Peyer's patch (tissue), 4 donors: Measurements from ENCODE around the gene CELF2. TPM values are rescaled to one million over a fixed set of nuclear protein-coding genes. Genes with fewer than 3 reads are reported as not detected.
A peak's percentile ranks its signal among the peaks of the same experiment; 100 is the strongest.

ENCODE experiments used
- DNase-seq, 3 donors: peaks; one replicate each; pipeline ENCODE4 v3.0.0-alpha.2; 2017 to 2019
- H3K27ac ChIP-seq, 4 donors: fragments of 200-600 bp; sonication (generic); one replicate each; pipeline ENCODE4 v1.5.1; 2016 to 2019
- H3K27me3 ChIP-seq, 2 donors: fragments of 200-600 bp; sonication (generic); one replicate each; pipeline ENCODE4 v1.5.1; 2019
- H3K36me3 ChIP-seq, 3 donors: fragments of 200-600 bp; sonication (generic); one replicate each; pipeline ENCODE4 v1.5.1; 2016 to 2019
- H3K4me1 ChIP-seq, 4 donors: fragments of 200-600 bp; sonication (generic); one replicate each; pipeline ENCODE4 v1.5.1; 2016 to 2019
- H3K4me3 ChIP-seq, 4 donors: fragments of 200-600 bp; sonication (generic); 1 replicate in 3 of 4; 2 replicates in 1 of 4; pipeline ENCODE4 v1.5.1; 2016 to 2019; ENCODE audit warnings: mild to moderate bottlenecking in 1 of 4
- H3K9me3 ChIP-seq, 4 donors: fragments of 200-600 bp; sonication (generic); one replicate each; pipeline ENCODE4 v1.5.1; 2016 to 2019; ENCODE audit warnings: mild to moderate bottlenecking in 1 of 4
- CTCF ChIP-seq, 6 experiments: fragments of 450-650 bp in 4 of 6; fragments of 200-600 bp in 2 of 6; sonication (generic) in 1 of 6; IDR thresholded peaks; one replicate each; pipeline ENCODE4 v1.5.1; 2017 to 2019; ENCODE audit warnings: antibody characterized with exemption in 6 of 6, mild to moderate bottlenecking in 3 of 6, moderate library complexity in 1 of 6
- POLR2A ChIP-seq, 2 donors: fragments of 450-650 bp; IDR thresholded peaks; one replicate each; pipeline ENCODE4 v1.5.1; 2017; ENCODE audit warnings: antibody characterized with exemption in 2 of 2, mild to moderate bottlenecking in 2 of 2, moderate library complexity in 2 of 2
- total RNA-seq, 4 donors: library from RNA; depleted of rRNA; stranded (reverse); fragments of >200 nt; gene quantifications; one replicate each; pipeline ENCODE4 v1.1.0, GENCODE V29; 2016

Gene CELF2
- total RNA-seq, 4 donors from 2014 or later = 20.5 to 110 (median 40.7) TPM

GRCh38 chr10:11168423-11169090, 150.9 kb downstream of the CELF2 start:
- Histone ChIP-seq H3K27ac (peak overlapping the region; percentile 71 to 99 (median 91)), H3K9me3 (no peaks in the 10 kb centered on the region), H3K27me3 (no peaks in the 10 kb centered on the region), H3K36me3 (no peaks in the 10 kb centered on the region), H3K4me1 (peaks cover 0 to 4% (median under 1%) of the 10 kb centered on the region in 4 donors), H3K4me3 (peak overlapping the region; percentile 5 to 74 (median 24))
- DNase-seq = no peak
- TF ChIP-seq POLR2A (IDR thresholded peaks at IDR 0.05) (no peak), CTCF (IDR thresholded peaks at IDR 0.05) (no peak)

GRCh38 chr10:11169976-11170375, 152.3 kb downstream of the CELF2 start:
- Histone ChIP-seq H3K36me3 (no peaks in the 10 kb centered on the region), H3K9me3 (no peaks in the 10 kb centered on the region), H3K4me3 (peak overlapping the region; percentile 7 to 74 (median 24)), H3K27ac (peak overlapping the region; percentile 64 to 99 (median 82)), H3K27me3 (no peaks in the 10 kb centered on the region), H3K4me1 (peaks cover 0 to 4% (median 2%) of the 10 kb centered on the region in 4 donors)
- no peak for DNase-seq
- TF ChIP-seq POLR2A (IDR thresholded peaks at IDR 0.05) (no peak), CTCF (IDR thresholded peaks at IDR 0.05) (no peak)

- H3K4me3 ChIP-seq = peak overlapping the region; percentile 7 to 74 (median 24)
- peak overlapping the region; percentile 64 to 99 (median 82) for H3K27ac ChIP-seq
- no peaks in the 10 kb centered on the region for H3K9me3 ChIP-seq
- TF ChIP-seq CTCF (IDR thresholded peaks at IDR 0.05) (no peak), POLR2A (IDR thresholded peaks at IDR 0.05) (no peak)
- H3K36me3 ChIP-seq = no peaks in the 10 kb centered on the region
- no peaks in the 10 kb centered on the region for H3K27me3 ChIP-seq
- peaks cover 0 to 8% (median 2%) of the 10 kb centered on the region in 4 donors for H3K4me1 ChIP-seq
- no peak for DNase-seq
These were observed 152.9 kb downstream of the CELF2 start for GRCh38 chr10:11170574-11170973.

- DNase-seq = peak in 2 of 3 donors; percentile 55 to 62
- Histone ChIP-seq H3K27ac (peak overlapping the region; percentile 35 to 99 (median 68)), H3K4me3 (peak overlapping the region in 3 of 4 donors; percentile 19 to 37 (median 24)), H3K4me1 (peaks cover 0 to 10% (median 3%) of the 10 kb centered on the region in 4 donors), H3K36me3 (no peaks in the 10 kb centered on the region), H3K27me3 (no peaks in the 10 kb centered on the region), H3K9me3 (no peaks in the 10 kb centered on the region)
- TF ChIP-seq POLR2A (IDR thresholded peaks at IDR 0.05) (peak in 1 of 2 donors; percentile 44), CTCF (IDR thresholded peaks at IDR 0.05) (no peak)
These were observed 153.6 kb downstream of the CELF2 start for GRCh38 chr10:11170993-11171851.

GRCh38 chr10:11173042-11173441, 155.4 kb downstream of the CELF2 start:
- no peaks in the 10 kb centered on the region for H3K9me3 ChIP-seq
- no peaks in the 10 kb centered on the region for H3K27me3 ChIP-seq
- DNase-seq = peak in 1 of 3 donors; percentile 16
- peak overlapping the region in 2 of 4 donors; percentile 15 to 24 for H3K4me3 ChIP-seq
- H3K27ac ChIP-seq = peak overlapping the region in 3 of 4 donors; percentile 5 to 99 (median 64)
- H3K36me3 ChIP-seq = no peaks in the 10 kb centered on the region
- H3K4me1 ChIP-seq = peaks cover 0 to 24% (median 10%) of the 10 kb centered on the region in 4 donors
- TF ChIP-seq POLR2A (IDR thresholded peaks at IDR 0.05) (no peak), CTCF (IDR thresholded peaks at IDR 0.05) (no peak)
